GM23338 (cell line): ENCODE data around the gene TNFRSF21.

ENCODE experiments used
- CREB1 ChIP-seq: fragments of 250-450 bp; sonication (Bioruptor Pico); IDR thresholded peaks from 2 replicates; pipeline ENCODE4 v1.5.0; 2020; ENCODE audit warnings: low read depth, mild to moderate bottlenecking, moderate library complexity
- EZH2 ChIP-seq: fragments of 200-600 bp; sonication (generic); IDR thresholded peaks from one replicate; pipeline ENCODE4 v1.8.0; 2017; ENCODE audit warnings: antibody characterized with exemption, mild to moderate bottlenecking, low read depth; ENCODE audit not compliant: unreplicated experiment
- EZH2phosphoT487 ChIP-seq: fragments of 200-600 bp; sonication (generic); IDR thresholded peaks from one replicate; pipeline ENCODE4 v1.8.1; 2018; ENCODE audit warnings: antibody characterized with exemption; ENCODE audit not compliant: unreplicated experiment
- JUNB ChIP-seq: IDR thresholded peaks from one replicate; pipeline ENCODE4 v1.6.1; 2016; ENCODE audit warnings: antibody characterized with exemption; ENCODE audit not compliant: unreplicated experiment
- NANOG ChIP-seq: IDR thresholded peaks from 2 replicates; pipeline ENCODE4 v1.6.1; 2016; ENCODE audit warnings: antibody characterized with exemption, borderline replicate concordance
- POLR2AphosphoS5 ChIP-seq: IDR thresholded peaks from 2 replicates; pipeline ENCODE4 v1.6.1; 2016; ENCODE audit warnings: antibody characterized with exemption, low read depth
- STAT1 ChIP-seq: IDR thresholded peaks from one replicate; pipeline ENCODE4 v1.6.1; 2016; ENCODE audit warnings: antibody characterized with exemption; ENCODE audit not compliant: unreplicated experiment
- ZNF114 ChIP-seq: fragments of 250-450 bp; sonication (Bioruptor Pico); IDR thresholded peaks from 2 replicates; pipeline ENCODE4 v1.5.0; 2020; ENCODE audit warnings: mild to moderate bottlenecking, moderate library complexity
- ZNF331 ChIP-seq: fragments of 250-450 bp; sonication (Bioruptor Pico); IDR thresholded peaks from 2 replicates; pipeline ENCODE4 v1.5.0; 2020; ENCODE audit warnings: low read depth, mild to moderate bottlenecking, moderate library complexity
- TF ChIP-seq, protein P1 (sequence below), 2 experiments: fragments of 200-600 bp in 1 of 2; sonication (generic) in 1 of 2; conservative IDR thresholded peaks; 2 replicates each; pipeline versions ENCODE4 v1.5.1 to v1.6.1; 2016 to 2017; ENCODE audit warnings: antibody characterized with exemption in 2 of 2, low read depth in 2 of 2, mild to moderate bottlenecking in 2 of 2, moderate library complexity in 1 of 2
- TF ChIP-seq, protein P2 (sequence below): IDR thresholded peaks from one replicate; pipeline ENCODE4 v1.6.1; 2018; ENCODE audit warnings: antibody characterized with exemption; ENCODE audit not compliant: unreplicated experiment
- TF ChIP-seq, protein P3 (sequence below): IDR thresholded peaks from 2 replicates; pipeline ENCODE4 v1.6.1; 2016; ENCODE audit warnings: antibody characterized with exemption
- TF ChIP-seq, protein P4 (sequence below): fragments of 250-450 bp; sonication (Bioruptor Pico); IDR thresholded peaks from 2 replicates; pipeline ENCODE4 v1.5.0; 2020; ENCODE audit warnings: mild to moderate bottlenecking, moderate library complexity

DNA sequence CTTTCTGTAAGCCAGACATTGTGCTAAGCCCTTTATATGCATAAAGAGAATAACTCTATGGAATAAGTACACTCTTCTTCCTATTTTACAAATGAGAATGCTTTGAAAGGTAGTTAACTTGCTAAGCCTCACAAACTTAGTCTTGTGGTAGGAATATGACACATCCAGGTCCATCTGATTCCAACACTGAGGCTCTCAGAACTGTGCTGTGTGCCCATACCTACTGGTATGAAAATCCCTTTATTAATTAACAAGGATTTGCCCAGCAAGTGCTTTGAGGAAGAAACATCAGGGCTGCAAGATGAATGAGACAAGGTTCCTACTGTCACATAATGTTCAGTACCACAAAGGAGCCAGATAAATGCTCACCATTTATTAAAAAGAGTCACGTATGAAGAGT, 122.6 kb downstream of the TNFRSF21 start:
- TF ChIP-seq, protein P1, sequence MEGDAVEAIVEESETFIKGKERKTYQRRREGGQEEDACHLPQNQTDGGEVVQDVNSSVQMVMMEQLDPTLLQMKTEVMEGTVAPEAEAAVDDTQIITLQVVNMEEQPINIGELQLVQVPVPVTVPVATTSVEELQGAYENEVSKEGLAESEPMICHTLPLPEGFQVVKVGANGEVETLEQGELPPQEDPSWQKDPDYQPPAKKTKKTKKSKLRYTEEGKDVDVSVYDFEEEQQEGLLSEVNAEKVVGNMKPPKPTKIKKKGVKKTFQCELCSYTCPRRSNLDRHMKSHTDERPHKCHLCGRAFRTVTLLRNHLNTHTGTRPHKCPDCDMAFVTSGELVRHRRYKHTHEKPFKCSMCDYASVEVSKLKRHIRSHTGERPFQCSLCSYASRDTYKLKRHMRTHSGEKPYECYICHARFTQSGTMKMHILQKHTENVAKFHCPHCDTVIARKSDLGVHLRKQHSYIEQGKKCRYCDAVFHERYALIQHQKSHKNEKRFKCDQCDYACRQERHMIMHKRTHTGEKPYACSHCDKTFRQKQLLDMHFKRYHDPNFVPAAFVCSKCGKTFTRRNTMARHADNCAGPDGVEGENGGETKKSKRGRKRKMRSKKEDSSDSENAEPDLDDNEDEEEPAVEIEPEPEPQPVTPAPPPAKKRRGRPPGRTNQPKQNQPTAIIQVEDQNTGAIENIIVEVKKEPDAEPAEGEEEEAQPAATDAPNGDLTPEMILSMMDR (conservative IDR thresholded peaks at IDR 0.05; ENCODE audit: low read depth in 2 of 2) = no peak
- TF ChIP-seq ZNF114 (CRISPR knock-in tag) (no peak), CREB1 (CRISPR knock-in tag) (no peak), POLR2AphosphoS5 (no peak), EZH2 (no peak), EZH2phosphoT487 (no peak), JUNB (no peak), STAT1 (no peak), NANOG (no peak), ZNF331 (CRISPR knock-in tag) (no peak)
- TF ChIP-seq, protein P2, sequence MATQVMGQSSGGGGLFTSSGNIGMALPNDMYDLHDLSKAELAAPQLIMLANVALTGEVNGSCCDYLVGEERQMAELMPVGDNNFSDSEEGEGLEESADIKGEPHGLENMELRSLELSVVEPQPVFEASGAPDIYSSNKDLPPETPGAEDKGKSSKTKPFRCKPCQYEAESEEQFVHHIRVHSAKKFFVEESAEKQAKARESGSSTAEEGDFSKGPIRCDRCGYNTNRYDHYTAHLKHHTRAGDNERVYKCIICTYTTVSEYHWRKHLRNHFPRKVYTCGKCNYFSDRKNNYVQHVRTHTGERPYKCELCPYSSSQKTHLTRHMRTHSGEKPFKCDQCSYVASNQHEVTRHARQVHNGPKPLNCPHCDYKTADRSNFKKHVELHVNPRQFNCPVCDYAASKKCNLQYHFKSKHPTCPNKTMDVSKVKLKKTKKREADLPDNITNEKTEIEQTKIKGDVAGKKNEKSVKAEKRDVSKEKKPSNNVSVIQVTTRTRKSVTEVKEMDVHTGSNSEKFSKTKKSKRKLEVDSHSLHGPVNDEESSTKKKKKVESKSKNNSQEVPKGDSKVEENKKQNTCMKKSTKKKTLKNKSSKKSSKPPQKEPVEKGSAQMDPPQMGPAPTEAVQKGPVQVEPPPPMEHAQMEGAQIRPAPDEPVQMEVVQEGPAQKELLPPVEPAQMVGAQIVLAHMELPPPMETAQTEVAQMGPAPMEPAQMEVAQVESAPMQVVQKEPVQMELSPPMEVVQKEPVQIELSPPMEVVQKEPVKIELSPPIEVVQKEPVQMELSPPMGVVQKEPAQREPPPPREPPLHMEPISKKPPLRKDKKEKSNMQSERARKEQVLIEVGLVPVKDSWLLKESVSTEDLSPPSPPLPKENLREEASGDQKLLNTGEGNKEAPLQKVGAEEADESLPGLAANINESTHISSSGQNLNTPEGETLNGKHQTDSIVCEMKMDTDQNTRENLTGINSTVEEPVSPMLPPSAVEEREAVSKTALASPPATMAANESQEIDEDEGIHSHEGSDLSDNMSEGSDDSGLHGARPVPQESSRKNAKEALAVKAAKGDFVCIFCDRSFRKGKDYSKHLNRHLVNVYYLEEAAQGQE = no peak
- TF ChIP-seq, protein P3, sequence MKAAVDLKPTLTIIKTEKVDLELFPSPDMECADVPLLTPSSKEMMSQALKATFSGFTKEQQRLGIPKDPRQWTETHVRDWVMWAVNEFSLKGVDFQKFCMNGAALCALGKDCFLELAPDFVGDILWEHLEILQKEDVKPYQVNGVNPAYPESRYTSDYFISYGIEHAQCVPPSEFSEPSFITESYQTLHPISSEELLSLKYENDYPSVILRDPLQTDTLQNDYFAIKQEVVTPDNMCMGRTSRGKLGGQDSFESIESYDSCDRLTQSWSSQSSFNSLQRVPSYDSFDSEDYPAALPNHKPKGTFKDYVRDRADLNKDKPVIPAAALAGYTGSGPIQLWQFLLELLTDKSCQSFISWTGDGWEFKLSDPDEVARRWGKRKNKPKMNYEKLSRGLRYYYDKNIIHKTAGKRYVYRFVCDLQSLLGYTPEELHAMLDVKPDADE = no peak
- TF ChIP-seq, protein P4, sequence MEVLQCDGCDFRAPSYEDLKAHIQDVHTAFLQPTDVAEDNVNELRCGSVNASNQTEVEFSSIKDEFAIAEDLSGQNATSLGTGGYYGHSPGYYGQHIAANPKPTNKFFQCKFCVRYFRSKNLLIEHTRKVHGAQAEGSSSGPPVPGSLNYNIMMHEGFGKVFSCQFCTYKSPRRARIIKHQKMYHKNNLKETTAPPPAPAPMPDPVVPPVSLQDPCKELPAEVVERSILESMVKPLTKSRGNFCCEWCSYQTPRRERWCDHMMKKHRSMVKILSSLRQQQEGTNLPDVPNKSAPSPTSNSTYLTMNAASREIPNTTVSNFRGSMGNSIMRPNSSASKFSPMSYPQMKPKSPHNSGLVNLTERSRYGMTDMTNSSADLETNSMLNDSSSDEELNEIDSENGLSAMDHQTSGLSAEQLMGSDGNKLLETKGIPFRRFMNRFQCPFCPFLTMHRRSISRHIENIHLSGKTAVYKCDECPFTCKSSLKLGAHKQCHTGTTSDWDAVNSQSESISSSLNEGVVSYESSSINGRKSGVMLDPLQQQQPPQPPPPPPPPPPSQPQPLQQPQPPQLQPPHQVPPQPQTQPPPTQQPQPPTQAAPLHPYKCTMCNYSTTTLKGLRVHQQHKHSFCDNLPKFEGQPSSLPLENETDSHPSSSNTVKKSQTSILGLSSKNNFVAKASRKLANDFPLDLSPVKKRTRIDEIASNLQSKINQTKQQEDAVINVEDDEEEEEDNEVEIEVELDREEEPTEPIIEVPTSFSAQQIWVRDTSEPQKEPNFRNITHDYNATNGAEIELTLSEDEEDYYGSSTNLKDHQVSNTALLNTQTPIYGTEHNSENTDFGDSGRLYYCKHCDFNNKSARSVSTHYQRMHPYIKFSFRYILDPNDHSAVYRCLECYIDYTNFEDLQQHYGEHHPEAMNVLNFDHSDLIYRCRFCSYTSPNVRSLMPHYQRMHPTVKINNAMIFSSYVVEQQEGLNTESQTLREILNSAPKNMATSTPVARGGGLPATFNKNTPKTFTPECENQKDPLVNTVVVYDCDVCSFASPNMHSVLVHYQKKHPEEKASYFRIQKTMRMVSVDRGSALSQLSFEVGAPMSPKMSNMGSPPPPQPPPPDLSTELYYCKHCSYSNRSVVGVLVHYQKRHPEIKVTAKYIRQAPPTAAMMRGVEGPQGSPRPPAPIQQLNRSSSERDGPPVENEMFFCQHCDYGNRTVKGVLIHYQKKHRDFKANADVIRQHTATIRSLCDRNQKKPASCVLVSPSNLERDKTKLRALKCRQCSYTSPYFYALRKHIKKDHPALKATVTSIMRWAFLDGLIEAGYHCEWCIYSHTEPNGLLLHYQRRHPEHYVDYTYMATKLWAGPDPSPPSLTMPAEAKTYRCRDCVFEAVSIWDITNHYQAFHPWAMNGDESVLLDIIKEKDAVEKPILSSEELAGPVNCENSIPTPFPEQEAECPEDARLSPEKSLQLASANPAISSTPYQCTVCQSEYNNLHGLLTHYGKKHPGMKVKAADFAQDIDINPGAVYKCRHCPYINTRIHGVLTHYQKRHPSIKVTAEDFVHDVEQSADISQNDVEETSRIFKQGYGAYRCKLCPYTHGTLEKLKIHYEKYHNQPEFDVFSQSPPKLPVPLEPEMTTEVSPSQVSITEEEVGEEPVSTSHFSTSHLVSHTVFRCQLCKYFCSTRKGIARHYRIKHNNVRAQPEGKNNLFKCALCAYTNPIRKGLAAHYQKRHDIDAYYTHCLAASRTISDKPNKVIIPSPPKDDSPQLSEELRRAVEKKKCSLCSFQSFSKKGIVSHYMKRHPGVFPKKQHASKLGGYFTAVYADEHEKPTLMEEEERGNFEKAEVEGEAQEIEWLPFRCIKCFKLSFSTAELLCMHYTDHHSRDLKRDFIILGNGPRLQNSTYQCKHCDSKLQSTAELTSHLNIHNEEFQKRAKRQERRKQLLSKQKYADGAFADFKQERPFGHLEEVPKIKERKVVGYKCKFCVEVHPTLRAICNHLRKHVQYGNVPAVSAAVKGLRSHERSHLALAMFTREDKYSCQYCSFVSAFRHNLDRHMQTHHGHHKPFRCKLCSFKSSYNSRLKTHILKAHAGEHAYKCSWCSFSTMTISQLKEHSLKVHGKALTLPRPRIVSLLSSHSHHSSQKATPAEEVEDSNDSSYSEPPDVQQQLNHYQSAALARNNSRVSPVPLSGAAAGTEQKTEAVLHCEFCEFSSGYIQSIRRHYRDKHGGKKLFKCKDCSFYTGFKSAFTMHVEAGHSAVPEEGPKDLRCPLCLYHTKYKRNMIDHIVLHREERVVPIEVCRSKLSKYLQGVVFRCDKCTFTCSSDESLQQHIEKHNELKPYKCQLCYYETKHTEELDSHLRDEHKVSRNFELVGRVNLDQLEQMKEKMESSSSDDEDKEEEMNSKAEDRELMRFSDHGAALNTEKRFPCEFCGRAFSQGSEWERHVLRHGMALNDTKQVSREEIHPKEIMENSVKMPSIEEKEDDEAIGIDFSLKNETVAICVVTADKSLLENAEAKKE (CRISPR knock-in tag) = no peak
